ENCODE results near the gene SLC1A2. TPM values are rescaled to one million over a fixed set of nuclear protein-coding genes. Genes with fewer than 3 reads are reported as not detected.

The SLC1A2 gene
- total RNA-seq, 1 experiment from 2014 or later, result 0.25 TPM

GRCh38 chr11:35402751-35403660 is 16.4 kb downstream of the SLC1A2 start:
- Histone ChIP-seq H3K4me1 (ENCODE audit: control insufficient read depth in 1 of 2, insufficient read depth in 2 of 2, low read length in 2 of 2) (peaks cover 0 to 7% of the 10 kb centered on the region in 2 experiments; a peak in 2 of 4 replicates), H3K9me3 (ENCODE audit: control insufficient read depth in 1 of 2, insufficient read depth in 1 of 2, low read depth in 1 of 2, low read length in 2 of 2) (no peaks in the 10 kb centered on the region), H3K4me3 (replicated peaks in 1 of 2; ENCODE audit: low read depth in 1 of 2, low read length in 2 of 2) (no peak overlapping the region), H3K27me3 (ENCODE audit: insufficient read depth, low read length) (no peaks in the 10 kb centered on the region), H3K27ac (ENCODE audit: low read depth, low read length) (no peak overlapping the region), H3K4me2 (ENCODE audit: low read length) (no peak overlapping the region), H3K9ac (ENCODE audit: low read length) (no peak overlapping the region), H3K79me2 (ENCODE audit: insufficient read depth, low read length) (no peaks in the 10 kb centered on the region), H2AFZ (ENCODE audit: low read depth, low read length, poor library complexity, severe bottlenecking) (no peak overlapping the region), H3K9me2 (ENCODE audit: insufficient read depth) (no peaks in the 10 kb centered on the region), H4K20me1 (ENCODE audit: insufficient read depth) (no peaks in the 10 kb centered on the region), H3K36me3 (ENCODE audit: control insufficient read depth in 1 of 2, insufficient read depth in 2 of 2, low read length in 2 of 2) (no peaks in the 10 kb centered on the region)
- ChIA-PET RAD21 (ENCODE audit: low non-redundant PET in 1 of 2, low total read pairs in 2 of 2, uncharacterized antibody in 2 of 2, unreplicated experiment in 2 of 2) (no interaction called here), CTCF (interaction anchor here (1.0 to 1.3 kb wide), 2 partner anchors 10 to 476 kb away, joined by 3 read pairs; no protein-coding TSS in a partner anchor), POLR2A (no interaction called here)
- ATAC-seq (no peak), DNase-seq (ENCODE audit: low read depth, low spot score) (no peak)
- intact Hi-C loops (cut with micrococcal nuclease), result no loop called here
- no peak for TF ChIP-seq POLR2A (IDR thresholded peaks at IDR 0.05; ENCODE audit: borderline replicate concordance, extremely low read depth, insufficient read depth, insufficient read length)
- BruUV-seq (replicated peaks), result no TSS peak

DNA sequence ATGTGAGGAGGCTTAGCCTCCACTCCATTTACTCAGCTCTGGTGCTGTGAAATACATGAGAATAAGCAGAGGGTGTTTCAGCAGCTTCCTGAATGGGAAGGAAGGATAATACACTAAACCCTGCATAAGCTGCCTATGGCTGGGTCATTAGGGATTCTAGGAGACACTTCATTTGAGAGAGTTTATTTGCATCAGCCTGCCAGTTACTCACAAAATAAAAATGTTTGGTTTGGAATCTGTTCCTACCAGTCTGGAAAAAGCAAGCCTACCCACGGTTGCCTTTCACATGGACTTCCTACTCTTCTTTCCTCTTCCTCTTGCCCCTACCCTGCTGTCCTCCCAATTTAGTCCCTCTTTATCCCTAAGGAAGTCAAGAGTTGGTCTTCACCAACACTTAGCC is 20.5 kb downstream of the SLC1A2 start:
- no peaks in the 10 kb centered on the region for H3K9me3 ChIP-seq (ENCODE audit: control insufficient read depth in 1 of 2, insufficient read depth in 1 of 2, low read depth in 1 of 2, low read length in 2 of 2)
- no peaks in the 10 kb centered on the region for H3K4me1 ChIP-seq (ENCODE audit: control insufficient read depth in 1 of 2, insufficient read depth in 2 of 2, low read length in 2 of 2)
- H3K4me3 ChIP-seq (replicated peaks in 1 of 2; ENCODE audit: low read depth in 1 of 2, low read length in 2 of 2), result no peak overlapping the region
- no peak for ATAC-seq
- H3K9ac ChIP-seq (ENCODE audit: low read length), result no peak overlapping the region
- H2AFZ ChIP-seq (ENCODE audit: low read depth, low read length, poor library complexity, severe bottlenecking), result no peak overlapping the region
- intact Hi-C loops (cut with micrococcal nuclease), result no loop called here
- ChIA-PET RAD21 (ENCODE audit: low non-redundant PET in 1 of 2, low total read pairs in 2 of 2, uncharacterized antibody in 2 of 2, unreplicated experiment in 2 of 2) (no interaction called here), CTCF (no interaction called here), POLR2A (no interaction called here)
- no peak overlapping the region for H3K4me2 ChIP-seq (ENCODE audit: low read length)
- no peaks in the 10 kb centered on the region for H3K36me3 ChIP-seq (ENCODE audit: control insufficient read depth in 1 of 2, insufficient read depth in 2 of 2, low read length in 2 of 2)
- H4K20me1 ChIP-seq (ENCODE audit: insufficient read depth), result no peaks in the 10 kb centered on the region
- BruUV-seq (replicated peaks), result no TSS peak
- H3K27ac ChIP-seq (ENCODE audit: low read depth, low read length), result no peak overlapping the region
- no peaks in the 10 kb centered on the region for H3K27me3 ChIP-seq (ENCODE audit: insufficient read depth, low read length)
- DNase-seq (ENCODE audit: low read depth, low spot score), result no peak
- no peaks in the 10 kb centered on the region for H3K79me2 ChIP-seq (ENCODE audit: insufficient read depth, low read length)
- no peaks in the 10 kb centered on the region for H3K9me2 ChIP-seq (ENCODE audit: insufficient read depth)
- no peak for TF ChIP-seq RAD21 (IDR thresholded peaks at IDR 0.05; ENCODE audit: low read depth)
- no peak for TF ChIP-seq FOSL1 (IDR thresholded peaks at IDR 0.05; ENCODE audit: low read depth)
- TF ChIP-seq SP1 (IDR thresholded peaks at IDR 0.05; ENCODE audit: low read depth), result no peak
- TF ChIP-seq POLR2AphosphoS5 (IDR thresholded peaks at IDR 0.05; ENCODE audit: low read depth, low read length), result no peak
- TF ChIP-seq TCF7L2 (IDR thresholded peaks at IDR 0.05; ENCODE audit: borderline replicate concordance, extremely low read depth, insufficient read depth, insufficient read length), result no peak
- TF ChIP-seq, protein P1, sequence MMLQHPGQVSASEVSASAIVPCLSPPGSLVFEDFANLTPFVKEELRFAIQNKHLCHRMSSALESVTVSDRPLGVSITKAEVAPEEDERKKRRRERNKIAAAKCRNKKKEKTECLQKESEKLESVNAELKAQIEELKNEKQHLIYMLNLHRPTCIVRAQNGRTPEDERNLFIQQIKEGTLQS (IDR thresholded peaks at IDR 0.05), result no peak
- TF ChIP-seq YY1 (IDR thresholded peaks at IDR 0.05; ENCODE audit: extremely low read depth, insufficient replicate concordance, low read depth, low read length), result no peak
- no peak for TF ChIP-seq SIN3A (IDR thresholded peaks at IDR 0.05; ENCODE audit: low read depth)
- TF ChIP-seq CTCF (IDR thresholded peaks at IDR 0.05 in 2 of 3, conservative IDR thresholded peaks at IDR 0.05 in 1 of 3; ENCODE audit: borderline replicate concordance in 1 of 3, insufficient read depth in 1 of 3, low read depth in 2 of 3, low read length in 2 of 3), result no peak
- no peak for TF ChIP-seq ZFX (IDR thresholded peaks at IDR 0.05)
- no peak for TF ChIP-seq EZH2phosphoT487 (IDR thresholded peaks at IDR 0.05; ENCODE audit: borderline replicate concordance)
- no peak for TF ChIP-seq MAX (IDR thresholded peaks at IDR 0.05)
- TF ChIP-seq EZH2 (IDR thresholded peaks at IDR 0.05), result no peak
- TF ChIP-seq SRF (IDR thresholded peaks at IDR 0.05; ENCODE audit: low read depth), result no peak
- no peak for TF ChIP-seq POLR2A (IDR thresholded peaks at IDR 0.05; ENCODE audit: borderline replicate concordance, extremely low read depth, insufficient read depth, insufficient read length)

Measured in HCT116 (cell line).